K562 (cell line): ENCODE results near the gene METTL25B. TPM values are rescaled to one million over a fixed set of nuclear protein-coding genes. Genes with fewer than 3 reads are reported as not detected.

ENCODE experiments used
- AFF1 ChIP-seq, 2 experiments: fragments of 450-650 bp; IDR thresholded peaks; 2 replicates each; pipeline ENCODE4 v1.6.1; 2018; ENCODE audit warnings: mild to moderate bottlenecking in 2 of 2, low read depth in 1 of 2; ENCODE audit not compliant: partially characterized antibody in 2 of 2
- ARID3B ChIP-seq: fragments of 250-450 bp; sonication (Bioruptor Pico); IDR thresholded peaks from 2 replicates; pipeline ENCODE4 v1.4.0; 2020; ENCODE audit warnings: borderline replicate concordance
- FOXK1 ChIP-seq: sonication (generic); formaldehyde crosslinking; IDR thresholded peaks from 2 replicates; pipeline ENCODE4 v1.8.0; 2022; ENCODE audit warnings: missing genetic modification reagents, mild to moderate bottlenecking, borderline replicate concordance
- HDGF ChIP-seq: fragments of 450-650 bp; IDR thresholded peaks from 2 replicates; pipeline ENCODE4 v1.6.1; 2016
- HNRNPH1 ChIP-seq: fragments of 200-400 bp; formaldehyde crosslinking; optimal IDR thresholded peaks from 2 replicates; pipeline ENCODE3; 2017; ENCODE audit warnings: low read depth, mild to moderate bottlenecking, low read length, moderate library complexity
- ID3 ChIP-seq, 2 experiments: fragments of 250-450 bp in 1 of 2; fragments of 450-650 bp in 1 of 2; sonication (Bioruptor Pico) in 1 of 2; IDR thresholded peaks; 2 replicates each; pipeline versions ENCODE4 v1.6.1 to v1.8.0; 2016 to 2021; ENCODE audit warnings: mild to moderate bottlenecking in 2 of 2, moderate library complexity in 2 of 2, missing compliant biosample characterization in 1 of 2, missing genetic modification characterization in 1 of 2
- KAT2B ChIP-seq: IDR thresholded peaks from one replicate; pipeline ENCODE4 v1.6.1; 2012; ENCODE audit warnings: low read depth, mild to moderate bottlenecking, control low read depth, inconsistent platforms, low read length, moderate library complexity
- KDM4B ChIP-seq, 2 experiments: fragments of 450-650 bp in 1 of 2; sonication (generic) in 1 of 2; IDR thresholded peaks; 2 replicates each; pipeline ENCODE4 v1.6.1; 2016 to 2017; ENCODE audit warnings: borderline replicate concordance in 2 of 2, antibody characterized with exemption in 1 of 2, low read depth in 1 of 2, mild to moderate bottlenecking in 1 of 2
- MAZ ChIP-seq, 2 experiments: fragments of 450-650 bp in 1 of 2; sonication (generic) in 1 of 2; formaldehyde crosslinking; IDR thresholded peaks in 1 of 2; conservative IDR thresholded peaks in 1 of 2; 2 replicates each; pipeline versions ENCODE4 v1.4.0 to v1.5.0; 2020; ENCODE audit warnings: mild to moderate bottlenecking in 1 of 2, missing genetic modification reagents in 1 of 2
- MTA3 ChIP-seq: fragments of 450-650 bp; formaldehyde crosslinking; IDR thresholded peaks from 2 replicates; pipeline ENCODE4 v1.6.1; 2017; ENCODE audit warnings: mild to moderate bottlenecking, borderline replicate concordance
- NCOR1 ChIP-seq: fragments of 450-650 bp; IDR thresholded peaks from 2 replicates; pipeline ENCODE4 v1.6.1; 2016; ENCODE audit warnings: mild to moderate bottlenecking, moderate library complexity
- PRMT5 ChIP-seq: sonication (generic); formaldehyde crosslinking; IDR thresholded peaks from 2 replicates; pipeline ENCODE4 v1.5.0; 2020; ENCODE audit warnings: missing genetic modification reagents
- RBM15 ChIP-seq: fragments of 200-400 bp; formaldehyde crosslinking; IDR thresholded peaks from 2 replicates; pipeline ENCODE4 v1.6.1; 2018; ENCODE audit warnings: mild to moderate bottlenecking, low read length, moderate library complexity; ENCODE audit not compliant: insufficient read depth
- RBM34 ChIP-seq: fragments of 200-400 bp; formaldehyde crosslinking; IDR thresholded peaks from 2 replicates; pipeline ENCODE4 v1.6.1; 2018; ENCODE audit warnings: low read length, borderline replicate concordance; ENCODE audit not compliant: insufficient read depth
- SRSF3 ChIP-seq: fragments of 200-400 bp; formaldehyde crosslinking; IDR thresholded peaks from 2 replicates; pipeline ENCODE4 v1.6.1; 2016; ENCODE audit warnings: mild to moderate bottlenecking, low read length, moderate library complexity; ENCODE audit not compliant: insufficient read depth
- ZBTB26 ChIP-seq: fragments of 450-650 bp; formaldehyde crosslinking; IDR thresholded peaks from 2 replicates; pipeline ENCODE4 v1.4.0; 2022; ENCODE audit warnings: missing genetic modification characterization
- ZBTB8A ChIP-seq: fragments of 450-650 bp; IDR thresholded peaks from 2 replicates; pipeline ENCODE4 v1.6.1; 2018; ENCODE audit warnings: mild to moderate bottlenecking, moderate library complexity; ENCODE audit not compliant: partially characterized antibody
- ZNF217 ChIP-seq: sonication (generic); formaldehyde crosslinking; IDR thresholded peaks from 2 replicates; pipeline ENCODE4 v1.8.0; 2022; ENCODE audit warnings: mild to moderate bottlenecking, missing genetic modification reagents
- ZNF644 ChIP-seq: fragments of 200-800 bp; sonication (Bioruptor generic); IDR thresholded peaks from 2 replicates; pipeline ENCODE4 v1.6.1; 2016; ENCODE audit warnings: low read depth, missing genetic modification characterization, missing compliant biosample characterization
- ZNF696 ChIP-seq: fragments of 250-450 bp; sonication (Bioruptor Pico); conservative IDR thresholded peaks from 2 replicates; pipeline ENCODE4 v1.4.0; 2020; ENCODE audit warnings: mild to moderate bottlenecking, moderate library complexity
- ZSCAN32 ChIP-seq: fragments of 450-650 bp; formaldehyde crosslinking; IDR thresholded peaks from 2 replicates; pipeline ENCODE4 v1.4.0; 2020; ENCODE audit warnings: mild to moderate bottlenecking, moderate library complexity
- polyA plus RNA-seq, 8 experiments: library from polyadenylated mRNA; depleted of rRNA in 4 of 8; stranded (reverse) in 5 of 8; unstranded in 3 of 8; fragments of >200 nt; fragmentation: Nextera tagmentation in 2 of 8; fragmentation: Illumina TruSeq in 1 of 8; extraction: Ambion mirVana in 2 of 8; extraction: Trizol in 1 of 8; gene quantifications; 2 replicates each; pipeline versions ENCODE4 v1.2.1 to v1.2.3, GENCODE V29; 2011 to 2014; ENCODE audit warnings: inconsistent platforms in 1 of 8, missing spikeins in 1 of 8
- total RNA-seq, 7 experiments: library from RNA; depleted of rRNA in 6 of 7; stranded (reverse); fragments of >200 nt in 6 of 7; fragmentation: Illumina TruSeq in 2 of 7; extraction: Trizol in 2 of 7; gene quantifications; 2 replicates each; pipeline versions ENCODE4 v1.2.1 to v1.2.3, GENCODE V29; 2011 to 2021; ENCODE audit warnings: low replicate concordance in 1 of 7

METTL25B gene
- total and polyA plus RNA-seq, 9 of the 15 experiments (the other 6 are each of a cell fraction or from before 2014, with no cell fraction given): 7.7 to 48.3 (median 33.1) TPM

GRCh38 chr1:156755527-156755950, 27.3 kb downstream of the METTL25B start (continued):
- TF ChIP-seq ID3 (CRISPR knock-in tag; IDR thresholded peaks at IDR 0.05): peak; percentile 69; the same call in 1 of the 2 replicates
- peak; percentile 96 for TF ChIP-seq ID3 (tag; IDR thresholded peaks at IDR 0.05)
- no peak for TF ChIP-seq HDGF
- TF ChIP-seq FOXK1 (CRISPR knock-in tag): no peak
- TF ChIP-seq SRSF3: no peak
- TF ChIP-seq ZBTB26 (CRISPR knock-in tag): 0 out of 2 replicates have a peak, but pooled peaks have one; percentile 4
- TF ChIP-seq MTA3: peak; percentile 61; the same call in 1 of the 2 replicates
- no peak for TF ChIP-seq HNRNPH1
- no peak for TF ChIP-seq ZSCAN32 (CRISPR knock-in tag)
- TF ChIP-seq MAZ (CRISPR knock-in tag; conservative IDR thresholded peaks at IDR 0.05 in 1 of 2, IDR thresholded peaks at IDR 0.05 in 1 of 2): peak in 1 of 2 experiments; percentile 87; a peak in 2 of 4 replicates
- TF ChIP-seq ZNF696 (CRISPR knock-in tag): no peak
- TF ChIP-seq NCOR1: 0 out of 2 replicates have a peak, but pooled peaks have one; percentile 25
- no peak for TF ChIP-seq PRMT5 (CRISPR knock-in tag)
- TF ChIP-seq ZBTB8A: no peak
- TF ChIP-seq ARID3B (CRISPR knock-in tag): no peak
- TF ChIP-seq ZNF217 (CRISPR knock-in tag): no peak
- TF ChIP-seq ZNF644 (tag): peak; percentile 73; the same call in 1 of the 2 replicates
- no peak for TF ChIP-seq KAT2B
- no peak for TF ChIP-seq RBM34
- TF ChIP-seq RBM15: no peak
- no peak for TF ChIP-seq AFF1 (IDR thresholded peaks at IDR 0.05; ENCODE audit: low read depth in 1 of 2, partially characterized antibody in 2 of 2)
- TF ChIP-seq KDM4B (IDR thresholded peaks at IDR 0.05; ENCODE audit: borderline replicate concordance in 2 of 2, low read depth in 1 of 2): no peak
